Activated CD4-positive, CD25-positive, alpha-beta regulatory T cell treated with anti-CD3 and anti-CD28 coated beads, Interleukin-2, amount 50 U/mL, for 24 hours (primary cell): Measurements from ENCODE around the gene BAHCC1.
A peak's percentile ranks its signal among the peaks of the same experiment; 100 is the strongest.

Experiments used
- ATAC-seq, 2 donors: fragments of 150-1000 bp; cut with Tn5 transposase; one replicate each; pipeline ENCODE4 v1.10.0; 2021; ENCODE audit warnings: mild to moderate bottlenecking in 1 of 2, moderate library complexity in 1 of 2

Gene BAHCC1

DNA sequence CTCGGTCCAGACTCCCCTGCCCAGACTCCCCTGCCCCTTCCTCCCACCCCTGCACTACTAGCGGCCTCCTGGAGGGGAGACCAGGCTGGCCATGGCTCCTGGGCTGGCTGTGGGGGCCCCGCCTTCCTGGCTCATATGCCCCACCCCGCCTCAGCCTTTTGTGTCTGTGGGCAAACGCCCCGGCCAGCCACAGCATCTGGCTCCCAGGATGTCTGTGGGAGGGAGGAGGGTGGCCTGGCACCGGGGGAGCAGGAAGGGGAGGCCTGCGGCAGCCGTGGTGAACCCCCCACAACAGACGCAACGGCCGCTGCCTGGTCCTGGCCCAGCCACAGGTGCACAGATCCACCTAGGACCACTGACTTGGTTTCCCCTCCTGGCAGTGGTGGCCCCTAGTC is 32.9 kb downstream of the BAHCC1 start:
- ATAC-seq: peak in 1 of 2 donors; percentile 12

DNA sequence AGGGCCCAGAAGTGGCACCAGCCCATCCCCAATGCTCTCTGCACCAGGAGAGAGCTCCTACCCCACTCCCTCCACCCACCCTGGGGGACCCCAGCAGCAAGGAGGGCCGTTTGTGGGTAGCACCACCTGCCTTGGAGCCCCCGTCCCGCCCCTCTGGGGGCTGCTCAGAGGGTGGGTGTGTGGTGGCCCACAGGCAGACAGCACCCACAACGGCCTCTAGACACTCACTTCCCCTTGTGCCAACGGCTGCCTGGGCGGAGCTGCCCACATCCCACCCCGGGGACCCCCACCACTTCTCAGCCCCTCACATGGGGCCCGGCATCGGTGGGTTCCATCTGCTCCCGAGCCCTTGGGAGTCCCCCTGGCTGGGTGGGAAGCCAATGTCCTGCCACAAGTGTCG is 33.3 kb downstream of the BAHCC1 start:
- ATAC-seq: no peak

- ATAC-seq: no peak
Measured at GRCh38 chr17:81428948-81429774, 33.9 kb downstream of the BAHCC1 start.

GRCh38 chr17:81429821-81430551 is 34.7 kb downstream of the BAHCC1 start:
- ATAC-seq: no peak

DNA sequence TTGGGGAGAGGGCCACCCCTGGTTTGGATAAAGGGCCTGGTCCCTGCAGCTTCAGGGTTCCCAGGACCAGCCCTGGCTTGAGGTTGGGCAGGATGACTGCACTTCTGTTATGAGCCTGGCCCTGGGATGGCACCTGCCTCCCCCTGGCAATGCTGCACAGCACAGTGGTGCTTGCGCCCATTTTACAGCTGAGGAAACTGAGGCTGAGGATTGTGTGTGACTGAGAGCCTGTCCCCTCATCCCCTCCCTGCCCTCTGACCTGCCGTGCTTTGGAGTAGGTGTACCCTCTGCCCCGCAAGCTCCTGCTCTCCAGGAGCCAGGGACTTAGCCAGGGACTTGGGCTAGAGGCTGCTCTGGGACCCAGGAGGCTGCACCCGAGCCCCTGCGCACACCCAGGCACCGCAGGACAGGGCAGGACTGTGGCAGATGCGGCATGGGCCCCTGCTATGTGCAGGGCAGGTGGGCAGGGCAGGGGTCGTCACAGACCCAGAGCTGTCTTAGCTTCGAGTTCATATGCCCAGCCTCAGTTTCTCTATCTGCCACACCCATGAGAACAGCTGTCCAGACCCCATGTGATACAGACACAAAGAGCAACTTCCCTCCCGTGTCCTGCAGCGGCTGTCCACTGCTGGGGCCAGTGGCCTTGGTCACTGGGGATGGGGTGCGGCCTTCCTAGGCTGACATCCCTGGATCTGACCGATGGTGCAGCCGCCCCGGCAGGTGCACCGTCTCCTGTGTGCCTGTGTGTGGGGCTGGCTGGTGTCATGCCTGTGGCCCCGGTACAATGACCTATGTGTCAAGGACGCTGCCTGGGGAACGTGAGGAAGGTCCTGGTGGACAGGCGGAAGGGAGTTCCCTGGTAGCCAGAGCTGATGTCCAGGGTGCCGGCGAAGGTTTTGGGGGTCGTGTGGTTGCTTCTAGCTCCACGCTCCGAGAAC is 36.6 kb downstream of the BAHCC1 start:
- ATAC-seq: no peak

GRCh38 chr17:81432941-81433340 is 37.7 kb downstream of the BAHCC1 start:
- ATAC-seq: no peak

DNA sequence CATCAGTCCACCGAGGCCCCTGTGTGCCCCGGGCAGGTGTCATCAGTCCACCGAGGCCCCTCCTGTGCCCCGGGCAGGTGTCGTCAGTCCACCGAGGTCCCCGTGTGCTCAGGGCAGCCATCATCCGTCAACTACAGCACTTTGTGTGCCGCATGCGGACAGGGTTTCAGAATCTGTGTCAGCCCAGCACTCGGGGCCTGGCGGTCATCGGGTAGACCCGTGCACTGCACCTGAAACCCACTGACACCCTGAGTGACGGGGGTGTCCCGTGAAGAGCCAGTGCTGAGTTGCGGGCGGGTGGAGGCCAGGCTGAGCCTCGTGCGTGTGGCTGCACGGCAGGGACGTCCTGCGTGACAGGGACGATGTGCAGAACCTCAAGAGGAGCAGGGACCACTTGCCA is 38.4 kb downstream of the BAHCC1 start:
- no peak for ATAC-seq

- no peak for ATAC-seq
Measured at GRCh38 chr17:81434072-81434471, 38.8 kb downstream of the BAHCC1 start.

- no peak for ATAC-seq
Measured at GRCh38 chr17:81434681-81435417, 39.6 kb downstream of the BAHCC1 start.

DNA sequence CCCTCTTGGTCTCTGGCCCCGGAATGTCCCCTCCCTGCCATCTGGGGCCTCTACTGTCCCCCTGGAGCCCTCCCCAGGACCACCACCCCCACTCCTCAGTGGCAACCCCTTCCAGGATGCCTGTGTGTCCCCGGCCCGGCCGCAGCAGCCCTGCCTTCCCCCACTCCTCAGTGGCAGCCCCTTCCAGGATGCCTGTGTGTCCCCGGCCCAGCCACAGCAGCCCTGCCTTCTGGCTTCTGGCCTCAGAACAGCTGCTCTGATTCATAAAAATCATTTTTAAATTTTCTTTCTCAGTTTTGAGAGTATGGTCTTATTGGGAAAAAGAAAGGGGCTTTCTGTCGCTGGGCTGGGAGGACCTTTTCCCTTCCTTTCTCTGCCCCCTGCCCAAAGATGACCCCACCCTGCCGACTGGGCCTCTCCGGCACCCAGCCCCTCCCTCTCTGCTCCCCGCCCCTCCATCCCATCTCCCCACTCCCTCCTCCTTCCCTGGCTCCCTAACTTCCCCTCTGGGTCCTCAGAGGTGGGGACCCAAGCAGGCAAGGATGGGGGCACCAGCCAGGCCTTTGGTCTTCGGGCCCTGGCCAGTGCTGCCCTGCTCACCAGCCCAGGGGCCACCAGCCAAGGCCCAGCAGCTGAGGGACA is 40.5 kb downstream of the BAHCC1 start:
- ATAC-seq: no peak

GRCh38 chr17:81436294-81436849 is 41.1 kb downstream of the BAHCC1 start:
- no peak for ATAC-seq

DNA sequence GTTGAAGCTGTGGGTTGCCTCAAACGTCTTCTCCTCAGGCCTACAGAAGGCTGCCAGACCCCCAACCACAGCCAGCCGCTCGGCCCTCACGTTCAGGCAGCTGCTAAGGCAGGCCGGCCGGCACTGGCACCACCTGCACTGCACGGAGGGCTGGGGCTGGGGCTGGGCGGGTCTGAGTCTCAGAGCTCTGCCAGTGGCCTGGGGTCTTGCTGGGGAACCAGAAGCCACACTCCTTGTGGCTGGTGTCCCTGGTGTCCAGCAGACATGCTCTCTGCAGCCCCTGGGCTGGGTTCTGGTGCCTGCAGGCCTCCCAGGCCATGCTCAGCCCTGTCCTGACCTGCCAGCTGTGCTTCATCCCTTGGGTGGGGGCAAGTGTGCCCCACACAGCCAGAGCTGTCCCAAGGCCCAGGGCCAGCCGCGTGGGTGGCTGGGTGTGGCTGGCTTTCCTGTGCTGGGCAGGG is 42.0 kb downstream of the BAHCC1 start:
- no peak for ATAC-seq

DNA sequence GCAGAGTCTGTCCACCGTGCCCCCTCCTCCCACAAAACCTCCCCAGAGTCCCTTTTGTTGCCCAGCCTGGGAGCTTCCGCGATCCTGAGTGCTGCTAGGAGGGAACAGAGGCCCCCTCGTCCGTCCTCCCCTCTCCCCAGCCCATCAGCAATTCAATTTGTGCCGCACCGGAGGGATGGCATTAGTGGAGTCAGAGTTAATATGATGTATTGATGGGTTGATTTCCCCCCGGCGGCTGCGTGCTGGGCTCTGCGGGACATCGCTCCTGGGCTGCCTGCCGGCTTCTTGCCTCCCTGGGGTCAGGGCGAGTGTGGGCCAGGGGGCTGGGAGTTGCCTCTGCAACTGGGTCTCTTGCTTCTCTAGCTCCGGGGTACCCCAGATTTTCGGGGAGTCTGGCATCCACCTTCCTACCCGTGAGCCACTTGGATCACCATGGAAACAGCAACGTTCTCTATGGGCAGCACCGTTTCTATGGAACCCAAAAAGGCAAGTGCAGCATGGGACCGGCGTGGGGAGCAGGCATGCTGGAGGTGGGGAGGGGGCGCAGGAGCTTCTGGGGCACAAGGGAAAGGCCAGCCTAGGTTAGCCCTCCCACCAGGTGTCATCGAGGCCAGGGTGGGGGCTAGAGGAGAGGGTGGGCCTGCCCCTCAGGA is 42.9 kb downstream of the BAHCC1 start:
- ATAC-seq: no peak

- no peak for ATAC-seq
Measured at GRCh38 chr17:81438688-81439087, 43.4 kb downstream of the BAHCC1 start.

DNA sequence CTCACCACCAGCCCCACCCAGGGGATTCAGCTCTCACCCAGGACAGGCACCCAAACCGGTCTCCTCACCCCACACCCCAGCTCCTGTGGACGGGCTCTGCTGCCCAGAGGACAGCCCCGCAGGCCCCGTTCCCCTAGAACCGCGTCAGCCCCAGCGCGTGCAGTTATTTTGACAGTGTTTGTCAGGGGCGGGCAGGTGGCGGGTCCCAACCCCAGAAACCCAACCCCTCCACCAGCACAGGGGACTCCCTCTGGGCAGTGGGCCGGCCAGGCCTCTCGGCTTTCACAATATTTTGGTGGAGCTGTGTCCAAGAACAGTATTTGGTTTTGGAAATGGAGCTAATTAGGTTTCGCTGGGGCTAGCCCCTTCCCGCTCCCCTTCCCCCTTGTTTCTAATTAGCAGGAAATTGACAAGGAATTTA is 44.8 kb downstream of the BAHCC1 start:
- ATAC-seq: no peak

DNA sequence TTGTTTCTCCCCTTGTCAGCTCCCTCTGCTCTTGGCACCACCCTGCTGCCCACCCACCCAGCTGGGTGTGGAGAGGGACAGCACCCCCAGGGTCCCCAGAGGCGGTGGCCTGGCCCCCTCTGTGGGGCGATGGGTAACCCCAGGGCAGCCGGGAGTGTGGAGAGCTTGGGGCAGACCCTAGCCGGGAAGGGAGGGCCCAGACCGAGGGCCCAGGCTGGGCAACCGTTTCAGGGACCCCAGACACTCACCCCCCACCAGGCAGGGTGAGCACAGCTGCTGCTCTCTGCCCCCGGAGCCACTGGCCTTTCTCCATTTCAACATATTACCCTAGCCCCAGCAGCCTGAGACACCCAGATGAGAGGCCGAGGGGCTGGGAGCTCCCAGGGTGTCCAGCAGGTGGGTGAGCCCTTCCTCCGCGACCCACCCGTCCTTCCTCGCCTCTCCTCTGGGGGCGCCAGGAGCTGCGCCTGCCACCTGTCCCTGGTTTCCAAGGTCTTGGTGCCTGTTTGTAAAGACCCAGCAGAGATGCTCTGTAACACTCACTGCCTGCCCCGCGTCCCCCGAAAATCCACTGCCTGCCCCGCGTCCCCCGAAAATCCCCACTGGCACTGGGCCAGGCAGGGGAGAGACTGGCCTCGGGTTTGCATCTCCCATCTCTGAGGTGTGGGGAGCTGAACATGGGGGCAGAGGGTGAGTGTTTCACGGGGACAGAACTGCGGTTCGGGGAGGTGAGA is 45.4 kb downstream of the BAHCC1 start:
- ATAC-seq: no peak

DNA sequence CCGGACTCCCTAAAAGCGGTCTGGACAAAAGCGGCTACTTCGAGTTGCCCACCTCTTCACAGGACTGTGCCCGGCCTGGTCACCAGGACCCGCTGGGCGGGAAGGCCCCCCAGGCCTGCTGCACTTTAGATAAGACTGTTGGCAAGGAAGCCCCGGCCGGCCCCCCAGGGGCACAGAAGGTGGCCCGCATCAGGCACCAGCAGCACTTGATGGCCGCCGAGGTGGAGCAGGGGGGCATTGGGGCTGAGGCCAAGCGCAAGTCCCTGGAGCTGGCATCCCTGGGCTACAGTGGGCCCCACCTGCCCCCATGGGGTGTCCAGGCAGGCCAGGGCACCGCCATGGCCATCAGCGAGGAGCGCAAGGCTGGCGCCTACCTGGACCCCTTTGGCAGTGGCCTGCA is 47.5 kb downstream of the BAHCC1 start:
- no peak for ATAC-seq

DNA sequence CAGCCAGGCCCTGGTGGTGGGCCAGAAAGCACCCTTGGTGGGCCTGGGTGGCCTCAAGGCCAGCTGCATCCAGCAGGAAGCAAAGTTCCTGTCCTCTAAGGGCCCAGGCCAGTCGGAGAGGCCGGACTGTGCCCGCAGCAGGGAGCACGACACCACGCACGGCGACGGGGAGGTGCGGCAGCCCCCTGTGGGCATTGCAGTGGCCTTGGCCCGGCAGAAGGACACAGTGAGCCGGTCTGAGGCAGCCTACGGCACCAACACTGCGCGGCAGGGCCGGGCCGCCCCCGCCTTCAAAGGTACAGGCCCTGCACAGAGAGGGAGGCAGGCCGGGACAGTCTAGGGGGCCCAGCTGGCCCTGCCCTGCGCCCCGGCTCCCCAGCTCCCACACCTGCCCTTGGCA is 48.0 kb downstream of the BAHCC1 start:
- ATAC-seq: no peak

- ATAC-seq: no peak
Measured at GRCh38 chr17:81444610-81445339, 49.5 kb downstream of the BAHCC1 start.
